Measurements from ENCODE around the gene LSM10. TPM values are rescaled to one million over a fixed set of nuclear protein-coding genes. Genes with fewer than 3 reads are reported as not detected.

LSM10 gene
- 10 to 100 TPM; 75.3 to 81.4 TPM for total RNA-seq
- polyA plus RNA-seq: 146 TPM

DNA sequence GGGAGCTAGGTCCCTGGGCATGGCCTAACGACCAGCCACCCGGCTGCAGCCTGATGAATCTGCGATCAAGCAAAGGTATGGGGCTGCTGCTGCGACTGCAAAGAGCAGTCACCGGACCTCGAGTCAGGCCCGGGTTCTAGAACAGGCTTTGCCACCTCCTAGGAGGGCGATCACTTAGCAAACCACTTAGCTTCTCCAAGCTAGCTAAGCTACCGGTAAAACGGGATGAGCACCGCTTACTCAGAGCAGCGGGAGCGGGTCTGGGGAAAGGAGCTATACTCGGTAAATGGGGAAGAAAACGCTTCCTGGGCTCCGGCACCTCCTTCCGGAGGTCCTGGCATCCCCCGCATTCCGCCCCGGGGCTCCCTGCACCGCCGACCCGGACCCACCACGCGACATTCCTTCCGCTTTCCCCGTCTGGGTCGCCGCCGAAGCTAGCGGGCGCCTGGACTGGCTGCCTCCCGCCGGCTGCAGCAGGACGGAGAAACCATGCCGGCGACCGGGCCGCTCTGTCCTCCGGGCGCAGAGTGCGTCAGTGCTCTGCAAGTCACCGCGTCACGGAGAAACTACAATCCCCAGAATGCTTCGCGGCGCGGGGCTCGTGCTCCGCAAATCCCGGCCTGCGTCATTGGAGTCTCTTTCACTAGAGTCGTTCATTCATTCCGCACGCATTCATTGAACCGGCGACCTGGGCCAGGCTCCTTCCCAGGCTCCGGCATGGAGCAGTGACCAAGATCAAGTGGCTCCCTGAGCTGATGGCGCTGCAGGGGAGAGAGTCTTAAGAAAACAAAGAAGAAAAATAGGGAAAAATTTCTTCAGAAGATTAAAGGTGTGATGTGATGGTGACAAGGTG, at the start of gene LSM10:
Gene LSM10 (minus strand): TSS at position 531 of the 853 bp plus-strand sequence. CDS start 3,779 bp downstream, outside the sequence.
- H3K4me3 Mint-ChIP-seq: peak within 1 kb of the TSS; percentile 93 to 99 (median 97)
- Histone ChIP-seq H3K9me3 (ENCODE audit: low read length) (no peaks in the 10 kb centered on the region), H3K27me3 (ENCODE audit: insufficient read depth, low read length, poor library complexity, severe bottlenecking) (no peaks in the 10 kb centered on the region), H3K4me3 (ENCODE audit: low read length) (peak within 1 kb of the TSS; percentile 89), H3K36me3 (ENCODE audit: insufficient read depth, low read length) (peaks cover 16% of the 10 kb centered on the region), H3K4me1 (ENCODE audit: insufficient read depth, low read length) (peaks cover 22% of the 10 kb centered on the region), H3K27ac (ENCODE audit: low read depth, low read length) (peak within 1 kb of the TSS; percentile 95)
- H3K27me3 Mint-ChIP-seq: no peaks in the 10 kb centered on the region
- H3K27ac Mint-ChIP-seq: peak within 1 kb of the TSS; percentile 87 to 100 (median 99)
- DNase-seq: peak; percentile 83 to 93 (median 84)
- no peaks in the 10 kb centered on the region for H3K9me3 Mint-ChIP-seq
- peaks cover 30 to 64% (median 32%) of the 10 kb centered on the region in 3 donors for H3K4me1 Mint-ChIP-seq
- peaks cover 0 to 28% (median 3%) of the 10 kb centered on the region in 3 donors for H3K36me3 Mint-ChIP-seq
- POLR2A ChIA-PET: interaction anchor here (0.5 to 3.2 kb wide), 5 partner anchors 11 to 144 kb away, joined by 3 to 43 read pairs (median 4); partner anchors contain the start of gene STK40
- CTCF ChIA-PET: interaction anchor here (1.2 to 3.9 kb wide), 4 partner anchors 11 to 248 kb away, joined by 3 to 23 read pairs (median 5); partner anchors contain the start of genes STK40 and TRAPPC3

- ChIA-PET CTCF (no interaction called here), POLR2A (interaction anchor here (1.4 kb wide), 1 partner anchor 17 kb away, joined by 3 read pairs; the partner anchor contains the start of gene MRPS15)
- Mint-ChIP-seq H3K27ac (no peak overlapping the region), H3K9me3 (no peaks in the 10 kb centered on the region), H3K36me3 (peaks cover 0 to 4% (median 0%) of the 10 kb centered on the region in 3 donors), H3K4me3 (no peak overlapping the region), H3K27me3 (peaks cover 0 to 2% of the 10 kb centered on the region in 2 donors), H3K4me1 (peaks cover 13 to 22% (median 19%) of the 10 kb centered on the region in 3 donors)
- no peak overlapping the region for H3K27ac ChIP-seq (ENCODE audit: low read depth, low read length)
- H3K36me3 ChIP-seq (ENCODE audit: insufficient read depth, low read length): no peaks in the 10 kb centered on the region
- DNase-seq: no peak
- peaks cover 3% of the 10 kb centered on the region for H3K4me1 ChIP-seq (ENCODE audit: insufficient read depth, low read length)
- H3K27me3 ChIP-seq (ENCODE audit: insufficient read depth, low read length, poor library complexity, severe bottlenecking): no peaks in the 10 kb centered on the region
- no peaks in the 10 kb centered on the region for H3K9me3 ChIP-seq (ENCODE audit: low read length)
- H3K4me3 ChIP-seq (ENCODE audit: low read length): no peak overlapping the region
Measured at GRCh38 chr1:36447450-36447849, 49.7 kb upstream of the LSM10 start.

- no peaks in the 10 kb centered on the region for H3K36me3 ChIP-seq (ENCODE audit: insufficient read depth, low read length)
- ChIA-PET POLR2A (interaction anchor here (0.6 kb wide), 1 partner anchor 19 kb away, joined by 3 read pairs; no protein-coding TSS in a partner anchor), CTCF (no interaction called here)
- Mint-ChIP-seq H3K27ac (no peak overlapping the region), H3K27me3 (peaks cover 0 to 3% of the 10 kb centered on the region in 2 donors), H3K4me3 (no peak overlapping the region), H3K36me3 (peaks cover 0 to 4% (median 0%) of the 10 kb centered on the region in 3 donors), H3K4me1 (peaks cover 13 to 19% (median 19%) of the 10 kb centered on the region in 3 donors), H3K9me3 (no peaks in the 10 kb centered on the region)
- H3K27me3 ChIP-seq (ENCODE audit: insufficient read depth, low read length, poor library complexity, severe bottlenecking): no peaks in the 10 kb centered on the region
- H3K4me1 ChIP-seq (ENCODE audit: insufficient read depth, low read length): peaks cover 3% of the 10 kb centered on the region
- H3K9me3 ChIP-seq (ENCODE audit: low read length): no peaks in the 10 kb centered on the region
- no peak for DNase-seq
- H3K4me3 ChIP-seq (ENCODE audit: low read length): no peak overlapping the region
- H3K27ac ChIP-seq (ENCODE audit: low read depth, low read length): no peak overlapping the region
Measured at GRCh38 chr1:36446746-36447145, 49.0 kb upstream of the LSM10 start.

- peaks cover 0 to 3% (median 0%) of the 10 kb centered on the region in 3 donors for H3K36me3 Mint-ChIP-seq
- Histone ChIP-seq H3K27me3 (ENCODE audit: insufficient read depth, low read length, poor library complexity, severe bottlenecking) (no peaks in the 10 kb centered on the region), H3K9me3 (ENCODE audit: low read length) (no peaks in the 10 kb centered on the region), H3K4me3 (ENCODE audit: low read length) (no peak overlapping the region), H3K27ac (ENCODE audit: low read depth, low read length) (no peak overlapping the region), H3K4me1 (ENCODE audit: insufficient read depth, low read length) (peaks cover 3% of the 10 kb centered on the region), H3K36me3 (ENCODE audit: insufficient read depth, low read length) (no peaks in the 10 kb centered on the region)
- H3K27me3 Mint-ChIP-seq: peaks cover 0 to 3% of the 10 kb centered on the region in 2 donors
- H3K4me3 Mint-ChIP-seq: no peak overlapping the region
- no peaks in the 10 kb centered on the region for H3K9me3 Mint-ChIP-seq
- peaks cover 9 to 14% (median 14%) of the 10 kb centered on the region in 3 donors for H3K4me1 Mint-ChIP-seq
- peak overlapping the region in 1 of 8 donors; percentile 84 for H3K27ac Mint-ChIP-seq
- CTCF ChIA-PET: no interaction called here
- POLR2A ChIA-PET: no interaction called here
- no peak for DNase-seq
Measured at GRCh38 chr1:36446271-36446670, 48.6 kb upstream of the LSM10 start.

DNA sequence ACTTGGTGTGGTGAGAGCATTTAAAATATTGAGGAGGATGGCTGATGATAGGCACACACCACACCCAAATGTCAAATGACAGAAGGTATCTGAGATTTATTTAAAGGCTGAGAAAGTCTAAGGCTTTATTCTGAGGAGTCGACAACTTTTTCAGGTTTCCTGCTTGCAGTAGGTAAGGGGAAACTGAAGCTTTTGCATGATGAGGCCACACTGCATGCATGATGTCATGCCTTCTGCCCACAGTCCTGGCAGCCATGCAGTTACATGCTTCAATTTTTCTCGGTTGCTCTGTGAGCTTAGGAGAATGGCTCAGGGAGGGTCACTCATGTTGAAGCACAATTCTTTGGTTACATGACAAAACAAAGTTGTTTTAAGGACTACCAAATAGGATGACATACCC, 45.6 kb upstream of the LSM10 start:
- no peak overlapping the region for H3K27ac ChIP-seq (ENCODE audit: low read depth, low read length)
- Mint-ChIP-seq H3K36me3 (no peaks in the 10 kb centered on the region), H3K27ac (no peak overlapping the region), H3K4me3 (no peak overlapping the region), H3K27me3 (peaks cover 0 to 2% of the 10 kb centered on the region in 2 donors), H3K4me1 (no peaks in the 10 kb centered on the region), H3K9me3 (no peaks in the 10 kb centered on the region)
- POLR2A ChIA-PET: no interaction called here
- no peaks in the 10 kb centered on the region for H3K9me3 ChIP-seq (ENCODE audit: low read length)
- DNase-seq: no peak
- no peaks in the 10 kb centered on the region for H3K36me3 ChIP-seq (ENCODE audit: insufficient read depth, low read length)
- no peaks in the 10 kb centered on the region for H3K4me1 ChIP-seq (ENCODE audit: insufficient read depth, low read length)
- H3K4me3 ChIP-seq (ENCODE audit: low read length): no peak overlapping the region
- CTCF ChIA-PET: no interaction called here
- no peaks in the 10 kb centered on the region for H3K27me3 ChIP-seq (ENCODE audit: insufficient read depth, low read length, poor library complexity, severe bottlenecking)

DNA sequence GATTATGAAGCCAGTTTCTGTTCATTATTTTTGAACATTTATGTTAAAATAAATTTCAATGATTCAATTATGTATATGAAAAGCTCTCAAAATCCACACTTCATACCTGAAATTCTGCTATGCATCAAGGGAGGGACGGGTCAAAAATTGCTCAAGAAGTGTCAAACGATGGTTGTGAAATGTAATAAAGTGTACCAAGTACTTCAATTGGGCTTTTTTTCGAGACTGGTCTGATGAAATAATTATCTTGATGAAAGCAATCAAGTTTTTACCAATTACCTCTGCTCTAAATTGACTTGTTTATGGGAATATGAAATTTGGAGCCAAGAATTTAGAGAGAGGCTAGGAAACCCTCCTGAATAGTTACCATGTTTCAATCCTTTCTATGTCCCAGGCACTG, 44.6 kb upstream of the LSM10 start:
- CTCF ChIA-PET: no interaction called here
- Mint-ChIP-seq H3K4me3 (no peak overlapping the region), H3K27me3 (peaks cover 0 to 2% of the 10 kb centered on the region in 2 donors), H3K9me3 (no peaks in the 10 kb centered on the region), H3K36me3 (no peaks in the 10 kb centered on the region), H3K27ac (no peak overlapping the region), H3K4me1 (no peaks in the 10 kb centered on the region)
- Histone ChIP-seq H3K4me3 (ENCODE audit: low read length) (no peak overlapping the region), H3K36me3 (ENCODE audit: insufficient read depth, low read length) (no peaks in the 10 kb centered on the region), H3K9me3 (ENCODE audit: low read length) (no peaks in the 10 kb centered on the region), H3K4me1 (ENCODE audit: insufficient read depth, low read length) (no peaks in the 10 kb centered on the region), H3K27me3 (ENCODE audit: insufficient read depth, low read length, poor library complexity, severe bottlenecking) (no peaks in the 10 kb centered on the region), H3K27ac (ENCODE audit: low read depth, low read length) (no peak overlapping the region)
- POLR2A ChIA-PET: no interaction called here
- no peak for DNase-seq

DNA sequence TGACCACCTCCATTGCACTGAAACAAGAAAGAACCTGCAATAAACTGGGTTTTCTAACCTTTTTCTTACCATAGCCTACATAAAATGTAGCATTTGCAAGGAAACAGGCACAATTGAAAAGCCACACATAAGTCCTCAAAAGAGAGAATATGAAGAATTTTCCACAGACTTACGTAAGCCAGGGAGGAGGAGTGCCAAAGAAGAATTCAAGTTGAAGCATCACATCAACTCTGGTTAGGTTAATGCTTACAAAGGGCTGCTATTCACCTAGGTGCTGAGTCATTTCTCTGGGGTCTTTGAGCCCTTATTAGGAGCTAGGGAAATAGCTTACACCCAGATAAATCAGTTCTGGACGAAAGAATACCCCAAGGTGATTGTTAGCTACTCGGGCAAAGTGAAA, 42.9 kb upstream of the LSM10 start:
- Histone ChIP-seq H3K9me3 (ENCODE audit: low read length) (no peaks in the 10 kb centered on the region), H3K4me3 (ENCODE audit: low read length) (no peak overlapping the region), H3K27ac (ENCODE audit: low read depth, low read length) (no peak overlapping the region), H3K4me1 (ENCODE audit: insufficient read depth, low read length) (no peaks in the 10 kb centered on the region), H3K27me3 (ENCODE audit: insufficient read depth, low read length, poor library complexity, severe bottlenecking) (no peaks in the 10 kb centered on the region), H3K36me3 (ENCODE audit: insufficient read depth, low read length) (no peaks in the 10 kb centered on the region)
- Mint-ChIP-seq H3K9me3 (no peaks in the 10 kb centered on the region), H3K36me3 (no peaks in the 10 kb centered on the region), H3K27ac (no peak overlapping the region), H3K4me1 (no peaks in the 10 kb centered on the region), H3K4me3 (no peak overlapping the region), H3K27me3 (peaks cover 0 to 2% of the 10 kb centered on the region in 2 donors)
- POLR2A ChIA-PET: no interaction called here
- CTCF ChIA-PET: no interaction called here
- DNase-seq: no peak

GRCh38 chr1:36440044-36440443, 42.3 kb upstream of the LSM10 start:
- Histone ChIP-seq H3K4me1 (ENCODE audit: insufficient read depth, low read length) (no peaks in the 10 kb centered on the region), H3K27me3 (ENCODE audit: insufficient read depth, low read length, poor library complexity, severe bottlenecking) (no peaks in the 10 kb centered on the region), H3K27ac (ENCODE audit: low read depth, low read length) (no peak overlapping the region), H3K36me3 (ENCODE audit: insufficient read depth, low read length) (no peaks in the 10 kb centered on the region), H3K9me3 (ENCODE audit: low read length) (no peaks in the 10 kb centered on the region), H3K4me3 (ENCODE audit: low read length) (no peak overlapping the region)
- H3K27ac Mint-ChIP-seq: no peak overlapping the region
- peaks cover 0 to 2% of the 10 kb centered on the region in 2 donors for H3K27me3 Mint-ChIP-seq
- H3K4me1 Mint-ChIP-seq: no peaks in the 10 kb centered on the region
- ChIA-PET CTCF (no interaction called here), POLR2A (no interaction called here)
- DNase-seq: no peak
- H3K4me3 Mint-ChIP-seq: no peak overlapping the region
- H3K9me3 Mint-ChIP-seq: no peaks in the 10 kb centered on the region
- H3K36me3 Mint-ChIP-seq: no peaks in the 10 kb centered on the region
